Endodermal cell (in vitro differentiated cells): ENCODE data around the gene OCA2. TPM values are rescaled to one million over a fixed set of nuclear protein-coding genes. Genes with fewer than 3 reads are reported as not detected.

Source experiments
- DNase-seq: peaks from one replicate; pipeline ENCODE4 v3.0.0-alpha.2; 2017
- H3K27ac ChIP-seq: 2 replicates; pipeline ENCODE4 v1.5.1; 2013; ENCODE audit warnings: mild to moderate bottlenecking, low read depth, low read length, moderate library complexity
- H3K27me3 ChIP-seq: 2 replicates; pipeline ENCODE4 v1.6.1; 2013; ENCODE audit warnings: mild to moderate bottlenecking, low read length, moderate library complexity; ENCODE audit not compliant: insufficient read depth, control insufficient read depth, poor library complexity, severe bottlenecking
- H3K36me3 ChIP-seq: 2 replicates; pipeline ENCODE4 v1.7.0; 2013; ENCODE audit warnings: mild to moderate bottlenecking, low read length, moderate library complexity; ENCODE audit not compliant: control insufficient read depth, insufficient read depth
- H3K4me1 ChIP-seq: one replicate; pipeline ENCODE4 v1.7.0; 2013; ENCODE audit warnings: low read length; ENCODE audit not compliant: control insufficient read depth, insufficient read depth
- H3K4me3 ChIP-seq: 2 replicates; pipeline ENCODE4 v1.5.1; 2013; ENCODE audit warnings: mild to moderate bottlenecking, low read length, moderate library complexity
- H3K9ac ChIP-seq: 2 replicates; pipeline ENCODE4 v1.6.1; 2013; ENCODE audit warnings: mild to moderate bottlenecking, low read length, moderate library complexity; ENCODE audit not compliant: poor library complexity, severe bottlenecking; ENCODE audit errors: extremely low read depth
- H3K9me3 ChIP-seq: 2 replicates; pipeline ENCODE4 v1.6.1; 2013; ENCODE audit warnings: mild to moderate bottlenecking, low read length, moderate library complexity; ENCODE audit not compliant: control insufficient read depth
- H3K27ac Mint-ChIP-seq: 2 replicates; pipeline ENCODE4 v1.8.0; 2020; ENCODE audit warnings: mixed read lengths
- H3K27me3 Mint-ChIP-seq: 2 replicates; pipeline ENCODE4 v1.8.0; 2021; ENCODE audit warnings: mild to moderate bottlenecking, mixed read lengths; ENCODE audit not compliant: insufficient read depth
- H3K36me3 Mint-ChIP-seq: 2 replicates; pipeline ENCODE4 v1.8.0; 2020; ENCODE audit warnings: low read depth, mixed read lengths
- H3K4me1 Mint-ChIP-seq: 2 replicates; pipeline ENCODE4 v1.8.0; 2020; ENCODE audit warnings: mixed read lengths
- H3K4me3 Mint-ChIP-seq: 2 replicates; pipeline ENCODE4 v1.8.0; 2020; ENCODE audit warnings: mild to moderate bottlenecking, moderate library complexity, mixed read lengths
- H3K9me3 Mint-ChIP-seq: 2 replicates; pipeline ENCODE4 v1.8.0; 2020; ENCODE audit warnings: mild to moderate bottlenecking, mixed read lengths
- CTCF ChIP-seq: fragments of 200-600 bp; sonication (generic); conservative IDR thresholded peaks from 2 replicates; pipeline ENCODE4 v1.5.0; 2021; ENCODE audit warnings: antibody characterized with exemption, mild to moderate bottlenecking
- WGBS, 2 experiments: methylation state at CpG; one replicate each; pipeline versions ENCODE4 v1.1.5 to v1.1.7; 2013; ENCODE audit warnings: missing lambda C conversion rate in 2 of 2, mixed read lengths in 1 of 2; ENCODE audit not compliant: insufficient coverage in 1 of 2, insufficient read length in 1 of 2; 5-methylcytosine and 5-hydroxymethylcytosine counted together
- total RNA-seq, 2 donors: library from RNA; stranded (reverse); fragmentation: NEBNext Ultra II Directional in 1 of 2; extraction: Animal tissue kit (Norgen Biotek cat#: 25700) in 1 of 2; gene quantifications; 2 replicates in 1 of 2; 3 replicates in 1 of 2; pipeline ENCODE4 v1.2.1, GENCODE V29; 2021

The OCA2 gene
- total RNA-seq, 2 donors from 2014 or later: 0.29 to 0.84 TPM

- Histone ChIP-seq H3K9me3 (no peaks in the 10 kb centered on the region), H3K27me3 (no peaks in the 10 kb centered on the region), H3K4me3 (no peak overlapping the region), H3K9ac (no peak overlapping the region), H3K27ac (no peak overlapping the region), H3K36me3 (no peaks in the 10 kb centered on the region), H3K4me1 (no peaks in the 10 kb centered on the region)
- H3K36me3 Mint-ChIP-seq: no peaks in the 10 kb centered on the region
- H3K9me3 Mint-ChIP-seq: no peaks in the 10 kb centered on the region
- 86 to 88% methylated on average over 1 of the region's 2 CpGs for WGBS, 2 experiments
- no peak for TF ChIP-seq CTCF
- H3K4me1 Mint-ChIP-seq: no peaks in the 10 kb centered on the region
- no peak for DNase-seq
- no peak overlapping the region for H3K4me3 Mint-ChIP-seq
- no peaks in the 10 kb centered on the region for H3K27me3 Mint-ChIP-seq
- H3K27ac Mint-ChIP-seq: no peak overlapping the region
Measured at GRCh38 chr15:27782125-27782524, 317.0 kb downstream of the OCA2 start.

GRCh38 chr15:27776501-27776900, 322.6 kb downstream of the OCA2 start:
- no peaks in the 10 kb centered on the region for H3K9me3 ChIP-seq
- no peak overlapping the region for H3K9ac ChIP-seq
- no peaks in the 10 kb centered on the region for H3K36me3 ChIP-seq
- Mint-ChIP-seq H3K9me3 (no peaks in the 10 kb centered on the region), H3K27me3 (peaks cover 2% of the 10 kb centered on the region), H3K4me1 (no peaks in the 10 kb centered on the region), H3K27ac (no peak overlapping the region), H3K4me3 (no peak overlapping the region), H3K36me3 (no peaks in the 10 kb centered on the region)
- no peak overlapping the region for H3K27ac ChIP-seq
- TF ChIP-seq CTCF: no peak
- H3K4me1 ChIP-seq: no peaks in the 10 kb centered on the region
- no peaks in the 10 kb centered on the region for H3K27me3 ChIP-seq
- no peak overlapping the region for H3K4me3 ChIP-seq
- 94 to 95% methylated on average over 12 to 15 of the region's 15 CpGs for WGBS, 2 experiments
- DNase-seq: no peak

GRCh38 chr15:27774638-27775037, 324.5 kb downstream of the OCA2 start:
- DNase-seq: no peak
- no peak overlapping the region for H3K4me3 Mint-ChIP-seq
- no peak for TF ChIP-seq CTCF
- H3K4me3 ChIP-seq: no peak overlapping the region
- H3K4me1 ChIP-seq: no peaks in the 10 kb centered on the region
- H3K27ac ChIP-seq: no peak overlapping the region
- 95 to 98% methylated on average over 8 to 9 of the region's 9 CpGs for WGBS, 2 experiments
- H3K27me3 Mint-ChIP-seq: peaks cover 4% of the 10 kb centered on the region
- no peaks in the 10 kb centered on the region for H3K36me3 ChIP-seq
- H3K9me3 ChIP-seq: no peaks in the 10 kb centered on the region
- H3K9me3 Mint-ChIP-seq: no peaks in the 10 kb centered on the region
- no peak overlapping the region for H3K27ac Mint-ChIP-seq
- H3K9ac ChIP-seq: no peak overlapping the region
- H3K4me1 Mint-ChIP-seq: no peaks in the 10 kb centered on the region
- H3K36me3 Mint-ChIP-seq: no peaks in the 10 kb centered on the region
- H3K27me3 ChIP-seq: no peaks in the 10 kb centered on the region
